HCT116 (cell line): Measurements from ENCODE around the gene INO80. TPM values are rescaled to one million over a fixed set of nuclear protein-coding genes. Genes with fewer than 3 reads are reported as not detected.

ENCODE experiments used
- ATAC-seq: fragments of 200-7000 bp; cut with Tn5 transposase; 2 replicates; pipeline ENCODE4 v1.9.1; 2020; ENCODE audit warnings: mild to moderate bottlenecking, moderate library complexity
- BruUV-seq: library from RNA; stranded (reverse); fragments of 400-500 nt; replicated peaks from 2 replicates; lab custom pipeline; 2021; lab: Mats Ljungman, UMichigan
- CTCF ChIA-PET: fragments of 300-600 bp; sonication (Branson Sonifier 250); formaldehyde crosslinking; loops from one replicate; lab custom pipeline; 2021; ENCODE audit warnings: antibody characterized with exemption; lab: Charles Lee
- POLR2A ChIA-PET: fragments of 300-600, 350-600 bp; sonication (Branson Sonifier 250); formaldehyde crosslinking; loops from one replicate; lab custom pipeline; 2021; ENCODE audit warnings: antibody characterized with exemption; lab: Charles Lee
- RAD21 ChIA-PET, 2 experiments: fragments of 300-600 bp; sonication (Branson Sonifier 250); formaldehyde crosslinking; loops; one replicate each; lab custom pipeline; 2023; ENCODE audit warnings: low total read pairs in 2 of 2; ENCODE audit not compliant: uncharacterized antibody in 2 of 2, unreplicated experiment in 2 of 2, low non-redundant PET in 1 of 2; lab: Charles Lee
- DNase-seq: peaks from one replicate; pipeline ENCODE4 v3.0.0-alpha.2; 2010; ENCODE audit warnings: low read depth, low spot score
- H2AFZ ChIP-seq: fragments of 200-600 bp; shearing (Covaris generic), sonication (generic); 2 replicates; pipeline ENCODE4 v1.6.1; 2017; ENCODE audit warnings: low read depth, mixed run types, mixed read lengths, antibody characterized with exemption, low read length; ENCODE audit not compliant: poor library complexity, severe bottlenecking
- H3K27ac ChIP-seq: 2 replicates; pipeline ENCODE4 v1.5.1; 2012; ENCODE audit warnings: low read depth, low read length
- H3K27me3 ChIP-seq: fragments of 200-600 bp; sonication (generic); 2 replicates; pipeline ENCODE4 v1.6.1; 2016; ENCODE audit warnings: mixed run types, low read length, mixed read lengths; ENCODE audit not compliant: insufficient read depth
- H3K36me3 ChIP-seq, 2 experiments: fragments of 200-500 bp in 1 of 2; fragments of 200-600 bp in 1 of 2; sonication (Bioruptor generic) in 1 of 2; sonication (generic) in 1 of 2; 2 replicates each; pipeline versions ENCODE4 v1.5.1 to v1.6.1; 2014 to 2016; ENCODE audit warnings: low read length in 2 of 2, inconsistent platforms in 1 of 2, mixed read lengths in 1 of 2, mixed run types in 1 of 2; ENCODE audit not compliant: insufficient read depth in 2 of 2, control insufficient read depth in 1 of 2
- H3K4me1 ChIP-seq, 2 experiments: fragments of 200-600 bp in 1 of 2; sonication (generic) in 1 of 2; 2 replicates each; pipeline versions ENCODE4 v1.5.1 to v1.6.1; 2012 to 2017; ENCODE audit warnings: low read length in 2 of 2, inconsistent platforms in 1 of 2, mild to moderate bottlenecking in 1 of 2, mixed read lengths in 1 of 2, mixed run types in 1 of 2, moderate library complexity in 1 of 2; ENCODE audit not compliant: insufficient read depth in 2 of 2, control insufficient read depth in 1 of 2
- H3K4me2 ChIP-seq: fragments of 200-600 bp; sonication (generic); 2 replicates; pipeline ENCODE4 v1.6.1; 2017; ENCODE audit warnings: mixed run types, low read length, mixed read lengths
- H3K4me3 ChIP-seq, 2 experiments: fragments of 200-600 bp in 1 of 2; sonication (generic) in 1 of 2; replicated peaks in 1 of 2; 2 replicates each; pipeline ENCODE4 v1.5.1; 2011 to 2016; ENCODE audit warnings: low read length in 2 of 2, control low read depth in 1 of 2, low read depth in 1 of 2, mild to moderate bottlenecking in 1 of 2, mixed read lengths in 1 of 2, mixed run types in 1 of 2
- H3K79me2 ChIP-seq: fragments of 200-600 bp; sonication (generic); 2 replicates; pipeline ENCODE4 v1.6.1; 2017; ENCODE audit warnings: mild to moderate bottlenecking, mixed run types, low read length, moderate library complexity, mixed read lengths; ENCODE audit not compliant: insufficient read depth
- H3K9ac ChIP-seq: fragments of 200-600 bp; sonication (generic); 2 replicates; pipeline ENCODE4 v1.6.1; 2016; ENCODE audit warnings: low read length, mixed read lengths
- H3K9me2 ChIP-seq: fragments of 200-600 bp; sonication (generic), shearing (Covaris generic); 2 replicates; pipeline ENCODE4 v1.6.1; 2017; ENCODE audit warnings: mixed run types, mild to moderate bottlenecking, moderate library complexity; ENCODE audit not compliant: insufficient read depth
- H3K9me3 ChIP-seq, 2 experiments: fragments of 200-500 bp in 1 of 2; fragments of 200-600 bp in 1 of 2; sonication (Bioruptor generic) in 1 of 2; sonication (generic) in 1 of 2; 2 replicates each; pipeline ENCODE4 v1.6.1; 2014 to 2017; ENCODE audit warnings: low read length in 2 of 2, mixed read lengths in 2 of 2, inconsistent platforms in 1 of 2, low read depth in 1 of 2, mild to moderate bottlenecking in 1 of 2, mixed run types in 1 of 2, moderate library complexity in 1 of 2; ENCODE audit not compliant: control insufficient read depth in 1 of 2, insufficient read depth in 1 of 2
- H4K20me1 ChIP-seq: fragments of 200-600 bp; sonication (generic), shearing (Covaris generic); 2 replicates; pipeline ENCODE4 v1.6.1; 2017; ENCODE audit warnings: mixed run types, mild to moderate bottlenecking, moderate library complexity; ENCODE audit not compliant: insufficient read depth
- CTCF ChIP-seq, 3 experiments: fragments of 200-600 bp in 1 of 3; sonication (generic) in 1 of 3; IDR thresholded peaks in 2 of 3; conservative IDR thresholded peaks in 1 of 3; 2 replicates each; pipeline ENCODE4 v1.5.1; 2012 to 2017; ENCODE audit warnings: low read depth in 2 of 3, low read length in 2 of 3, antibody characterized with exemption in 1 of 3, borderline replicate concordance in 1 of 3, control low read depth in 1 of 3, mild to moderate bottlenecking in 1 of 3, mixed read lengths in 1 of 3, mixed run types in 1 of 3, moderate library complexity in 1 of 3; ENCODE audit not compliant: insufficient read depth in 1 of 3
- EZH2phosphoT487 ChIP-seq: fragments of 200-600 bp; IDR thresholded peaks from 2 replicates; pipeline ENCODE4 v1.6.1; 2018; ENCODE audit warnings: antibody characterized with exemption, borderline replicate concordance
- POLR2A ChIP-seq: IDR thresholded peaks from 2 replicates; pipeline ENCODE4 v1.7.0; 2011; ENCODE audit warnings: borderline replicate concordance; ENCODE audit not compliant: insufficient read depth, insufficient read length; ENCODE audit errors: extremely low read depth
- POLR2AphosphoS5 ChIP-seq: IDR thresholded peaks from 2 replicates; pipeline ENCODE4 v1.6.1; 2011; ENCODE audit warnings: mild to moderate bottlenecking, low read depth, low read length, moderate library complexity
- ZFX ChIP-seq: fragments of 450-650 bp; IDR thresholded peaks from 2 replicates; pipeline ENCODE4 v1.6.1; 2017
- ZNF274 ChIP-seq: fragments of 200-500 bp; sonication (Bioruptor generic); IDR thresholded peaks from 2 replicates; pipeline ENCODE4 v1.6.1; 2014; ENCODE audit warnings: mild to moderate bottlenecking, low read depth, low read length, inconsistent platforms
- intact Hi-C: fragments of 100-400 bp; cut with micrococcal nuclease; formaldehyde crosslinking; loops from 2 replicates; pipeline ENCODE4 v1.10.0; 2022
- total RNA-seq: library from RNA; stranded (reverse); gene quantifications from one replicate; pipeline ENCODE4 v1.2.1, GENCODE V29; 2021; ENCODE audit not compliant: unreplicated experiment

The INO80 gene
- total RNA-seq, 1 experiment from 2014 or later, result 28.2 TPM

- Histone ChIP-seq H3K4me1 (peaks cover 14 to 21% of the 10 kb centered on the region in 2 experiments), H3K36me3 (no peaks in the 10 kb centered on the region), H3K79me2 (no peaks in the 10 kb centered on the region), H3K27ac (no peak overlapping the region; the same call in 1 of the 2 replicates), H3K9me2 (no peaks in the 10 kb centered on the region), H3K9ac (no peak overlapping the region), H2AFZ (no peak overlapping the region), H3K9me3 (no peaks in the 10 kb centered on the region), H3K4me3 (no peak overlapping the region), H4K20me1 (no peaks in the 10 kb centered on the region), H3K4me2 (no peak overlapping the region), H3K27me3 (no peaks in the 10 kb centered on the region)
- ChIA-PET CTCF (interaction anchor here (1.0 kb wide), 1 partner anchor 27 kb away, joined by 5 read pairs; no protein-coding TSS in a partner anchor), POLR2A (interaction anchor here (0.6 kb wide), 1 partner anchor 12 kb away, joined by 6 read pairs; no protein-coding TSS in a partner anchor), RAD21 (no interaction called here)
- BruUV-seq, result no TSS peak
- no peak for TF ChIP-seq CTCF (IDR thresholded peaks at IDR 0.05 in 2 of 3, conservative IDR thresholded peaks at IDR 0.05 in 1 of 3; ENCODE audit: borderline replicate concordance in 1 of 3, insufficient read depth in 1 of 3, low read depth in 2 of 3, low read length in 2 of 3)
- TF ChIP-seq ZNF274, result no peak
- peak; percentile 12 for TF ChIP-seq POLR2A
- no peak for TF ChIP-seq ZFX
- no peak for ATAC-seq
- DNase-seq, result no peak
- intact Hi-C loops, result no loop called here
Observed at GRCh38 chr15:40958146-40958545, 157.9 kb downstream of the INO80 start.

DNA sequence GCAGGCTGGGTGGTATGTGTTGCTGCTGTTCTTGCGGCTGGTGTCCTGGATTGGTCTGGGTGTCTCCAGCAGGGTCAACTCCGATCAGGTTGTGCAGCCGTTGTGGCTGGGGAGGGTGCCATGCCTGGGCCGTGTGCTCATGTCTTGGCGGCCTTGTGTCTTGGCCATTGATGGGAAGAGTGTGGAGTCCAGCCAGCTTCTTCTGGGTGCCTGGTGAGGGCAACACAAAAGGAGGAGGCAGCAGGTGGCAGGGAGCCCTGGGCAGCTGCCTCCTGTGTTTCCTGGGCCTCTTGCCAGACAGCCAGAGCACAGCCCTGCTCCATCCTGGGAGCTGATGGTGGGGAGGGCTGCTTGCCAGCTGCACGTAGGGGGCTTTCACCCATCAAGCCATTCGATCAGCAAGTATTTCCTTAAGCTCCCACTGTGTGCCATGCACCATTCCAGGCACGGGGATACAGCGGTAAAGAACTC is 158.5 kb downstream of the INO80 start:
- POLR2A ChIA-PET, result interaction anchor here (1.6 kb wide), 1 partner anchor 9 kb away, joined by 4 read pairs; no protein-coding TSS in a partner anchor
- H3K9me2 ChIP-seq, result no peaks in the 10 kb centered on the region
- H3K4me3 ChIP-seq, result no peak overlapping the region
- no peaks in the 10 kb centered on the region for H4K20me1 ChIP-seq
- H3K9ac ChIP-seq, result no peak overlapping the region
- DNase-seq (no peak), ATAC-seq (no peak)
- no peaks in the 10 kb centered on the region for H3K27me3 ChIP-seq
- H3K4me2 ChIP-seq, result no peak overlapping the region
- no peak overlapping the region; the same call in 1 of the 2 replicates for H3K27ac ChIP-seq
- peak; percentile 18; the same call in 1 of the 2 replicates for TF ChIP-seq POLR2AphosphoS5
- no peak for TF ChIP-seq EZH2phosphoT487
- intact Hi-C loops, result no loop called here
- CTCF ChIA-PET, result interaction anchor here (0.6 kb wide), 1 partner anchor 37 kb away, joined by 3 read pairs; no protein-coding TSS in a partner anchor
- RAD21 ChIA-PET, result no interaction called here
- BruUV-seq, result no TSS peak
- peaks cover 14 to 26% of the 10 kb centered on the region in 2 experiments for H3K4me1 ChIP-seq
- no peaks in the 10 kb centered on the region for H3K9me3 ChIP-seq
- no peaks in the 10 kb centered on the region for H3K36me3 ChIP-seq
- no peak overlapping the region for H2AFZ ChIP-seq
- H3K79me2 ChIP-seq, result no peaks in the 10 kb centered on the region
